ENCODE data around the gene KLF11.
A peak's percentile ranks its signal among the peaks of the same experiment; 100 is the strongest.
"Not testable (repeated sequence)": the region's sequence is repeated elsewhere in the genome, so short reads cannot be mapped to it uniquely, and the experiment has no call there.

The KLF11 gene

GRCh38 chr2:10026940-10027569, 16.3 kb upstream of the KLF11 start:
- no peak for DNase-seq (ENCODE audit: low spot score)

DNA sequence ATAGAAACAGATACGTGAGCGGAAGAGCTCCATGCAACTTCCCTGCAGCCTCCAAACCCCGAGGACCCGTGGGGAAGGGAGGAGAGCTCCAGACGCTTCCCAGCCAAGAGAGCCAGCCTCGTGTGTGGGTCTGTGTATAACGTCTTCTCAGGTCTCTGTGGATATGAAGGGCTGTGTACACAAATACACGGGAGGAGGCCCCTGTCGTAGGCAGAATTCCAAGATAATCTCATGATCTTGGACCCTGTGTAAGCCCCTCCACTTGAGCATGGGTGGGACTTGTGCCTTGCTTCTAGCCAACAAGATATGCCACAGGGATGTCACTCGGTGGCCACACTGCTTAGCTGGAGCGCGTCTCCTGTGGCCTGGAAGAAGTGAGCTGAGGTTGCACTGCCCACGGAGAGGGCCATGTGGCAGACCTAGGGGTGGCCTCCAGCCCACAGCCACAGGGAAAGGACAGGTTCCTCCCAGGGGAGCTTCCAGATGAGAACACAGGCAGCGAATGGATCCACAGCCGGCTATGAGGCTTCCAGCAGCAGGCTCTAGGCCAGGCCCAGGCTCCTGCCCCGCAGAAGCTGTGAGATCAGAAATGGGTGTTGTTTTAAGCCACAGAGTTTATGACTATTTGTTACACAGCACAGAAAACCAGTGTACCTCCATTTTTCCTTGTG, 15.6 kb upstream of the KLF11 start:
- DNase-seq (ENCODE audit: low spot score): no peak

DNA sequence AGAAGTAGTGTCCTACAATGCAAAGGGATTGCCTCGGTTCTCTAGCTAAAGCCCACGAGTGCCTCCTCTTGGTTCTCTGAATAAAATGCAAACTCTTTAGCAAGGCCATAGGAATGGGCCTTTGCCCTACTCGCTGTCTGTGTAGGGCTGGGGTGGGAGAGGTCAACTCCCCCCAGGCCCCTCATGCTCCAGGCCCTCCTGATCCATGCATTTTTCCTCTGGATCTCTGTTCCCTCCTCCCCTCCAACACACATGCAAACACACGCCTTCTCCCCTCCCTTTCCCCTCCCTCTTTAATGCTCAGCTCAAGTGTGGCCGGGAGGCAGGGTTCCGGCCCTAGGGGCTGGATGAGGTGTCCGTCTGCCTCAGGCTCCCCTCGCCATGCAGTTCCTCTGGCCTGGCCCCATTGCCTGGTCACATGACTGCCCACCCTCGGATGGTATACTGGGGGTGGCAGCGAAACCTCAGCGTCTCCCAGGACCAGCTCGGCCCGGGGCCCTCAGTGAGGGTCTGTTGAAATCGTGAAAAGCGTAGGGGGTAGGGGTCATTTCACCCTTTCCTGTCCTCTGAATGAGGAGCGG, 14.9 kb upstream of the KLF11 start:
- DNase-seq (ENCODE audit: low spot score): peak; percentile 17

GRCh38 chr2:10028988-10029874, 14.1 kb upstream of the KLF11 start:
- peak; percentile 32 for DNase-seq (ENCODE audit: low spot score)

DNA sequence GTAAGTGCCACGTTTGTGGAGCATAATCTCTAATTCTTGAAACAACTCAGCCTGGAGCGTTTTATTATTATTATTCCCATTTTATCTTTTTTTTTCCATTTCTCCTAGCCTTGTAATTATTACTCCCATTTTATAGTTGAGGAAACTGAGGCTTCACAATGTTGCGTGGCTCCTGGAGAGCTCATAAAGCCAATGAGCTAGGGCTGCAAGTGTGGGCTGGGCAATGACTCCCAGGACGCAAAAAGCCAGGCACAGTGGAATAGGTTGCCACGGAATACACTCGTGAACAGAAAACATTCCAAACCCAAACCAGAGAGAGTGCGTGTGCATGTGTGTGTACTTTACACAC, 13.5 kb upstream of the KLF11 start:
- DNase-seq (ENCODE audit: low spot score): no peak

DNA sequence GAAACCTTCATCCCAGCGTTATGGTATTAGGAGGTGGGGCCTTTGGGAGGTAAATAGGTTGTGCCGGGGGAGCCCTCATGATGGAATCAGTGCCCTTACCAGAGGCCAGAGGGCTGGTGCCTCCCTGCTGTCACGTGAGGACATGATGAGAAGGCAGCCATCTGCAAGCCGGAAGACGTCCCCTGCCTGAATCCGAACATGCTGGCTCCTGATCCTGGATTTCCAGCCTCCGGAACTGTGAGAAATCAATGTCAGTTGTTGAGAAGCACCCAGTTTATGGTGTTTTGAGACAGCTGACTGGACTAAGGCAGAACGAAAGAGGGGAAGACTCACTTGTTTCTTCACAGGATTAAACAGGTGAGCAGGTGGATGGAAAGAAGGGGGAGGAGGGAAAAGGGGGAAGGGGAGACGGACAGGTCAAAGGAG, 13.0 kb upstream of the KLF11 start:
- peak; percentile 28 for DNase-seq (ENCODE audit: low spot score)

DNA sequence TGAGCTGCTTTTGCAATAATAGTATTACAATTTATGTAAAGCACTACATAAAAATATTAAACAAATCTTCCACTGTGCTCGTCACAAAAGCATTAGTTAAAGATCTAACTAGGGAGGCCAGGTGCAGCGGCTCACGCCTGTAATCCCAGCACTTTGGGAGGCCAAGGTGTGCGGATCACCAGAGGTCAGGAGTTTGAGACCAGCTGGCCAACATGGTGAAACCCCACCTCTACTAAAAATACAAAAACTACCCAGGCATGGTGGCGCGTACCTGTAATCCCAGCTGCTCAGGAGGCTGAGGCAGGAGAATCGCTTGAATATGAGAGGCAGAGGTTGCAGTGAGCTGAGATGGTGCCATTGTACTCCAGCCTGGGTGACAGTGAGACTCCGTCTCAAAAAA, 12.6 kb upstream of the KLF11 start:
- not testable (repeated sequence) for DNase-seq (ENCODE audit: low spot score)

DNA sequence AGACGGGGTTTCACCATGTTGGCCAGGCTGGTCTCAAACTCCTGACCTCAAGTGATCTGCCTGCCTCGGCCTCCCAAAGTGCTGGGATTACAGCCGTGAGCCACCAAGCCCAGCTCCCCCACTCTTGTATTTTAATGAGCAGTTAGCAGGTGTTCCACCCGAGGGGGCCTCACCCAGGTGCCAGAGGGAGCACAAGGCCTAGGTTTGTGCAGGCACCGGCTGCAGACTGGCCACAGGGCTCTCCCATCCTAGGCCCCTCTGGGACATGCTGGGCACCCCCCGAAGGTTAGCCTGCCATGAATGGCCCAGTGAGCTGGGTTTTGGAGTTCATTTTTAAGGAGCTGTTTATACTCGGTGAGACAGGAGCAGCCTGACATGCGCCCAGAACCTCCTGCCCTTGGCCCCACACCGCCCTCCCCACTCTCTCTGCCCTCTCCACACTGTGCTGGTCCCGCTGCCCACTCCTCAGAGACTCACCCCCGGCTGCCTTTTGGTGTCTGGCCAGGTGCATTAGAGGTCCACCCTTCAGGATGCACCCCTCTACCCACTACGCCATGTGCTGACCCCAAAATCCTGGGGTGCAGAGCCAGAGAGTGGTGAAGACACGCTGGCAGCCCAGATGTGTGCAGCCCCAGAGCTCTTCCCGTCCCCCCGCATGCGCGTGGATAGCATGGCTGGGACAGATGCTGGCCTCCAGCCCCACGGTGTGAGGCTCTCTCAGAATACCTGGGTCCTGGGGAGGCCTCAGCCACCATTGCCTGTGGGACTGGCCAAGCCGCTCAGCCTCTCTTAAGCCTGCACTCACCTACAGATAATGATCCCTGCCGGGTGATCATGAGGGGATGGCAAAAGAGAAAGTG, 11.2 kb upstream of the KLF11 start:
- DNase-seq (ENCODE audit: low spot score): no peak

DNA sequence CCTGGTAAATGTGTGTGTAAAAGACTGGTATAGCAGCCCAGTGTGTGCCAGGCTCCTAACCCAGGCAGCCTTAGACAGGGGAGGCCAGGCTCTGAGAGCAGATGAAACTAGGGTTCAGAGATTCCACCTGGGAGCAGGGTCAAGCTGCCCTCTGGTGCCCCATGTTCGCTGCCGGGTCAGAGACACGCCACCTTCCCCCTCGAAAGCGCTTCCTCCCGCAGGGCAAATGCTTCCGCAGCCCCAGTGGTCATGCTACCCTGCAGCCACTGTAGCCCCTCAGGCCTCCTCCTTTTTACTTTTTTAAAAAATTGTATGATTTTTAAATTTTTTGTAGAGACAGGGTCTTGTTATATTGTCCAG, 10.6 kb upstream of the KLF11 start:
- DNase-seq (ENCODE audit: low spot score): no peak

GRCh38 chr2:10033251-10034006, 9.9 kb upstream of the KLF11 start:
- no peak for DNase-seq (ENCODE audit: low spot score)

GRCh38 chr2:10034333-10035052, 8.9 kb upstream of the KLF11 start:
- DNase-seq (ENCODE audit: low spot score): no peak

- no peak for DNase-seq (ENCODE audit: low spot score)
These were observed 8.3 kb upstream of the KLF11 start for GRCh38 chr2:10035053-10035422.

- DNase-seq (ENCODE audit: low spot score): no peak
These were observed 7.7 kb upstream of the KLF11 start for GRCh38 chr2:10035633-10036032.

GRCh38 chr2:10036095-10036884, 7.1 kb upstream of the KLF11 start:
- DNase-seq (ENCODE audit: low spot score): peak; percentile 77

GRCh38 chr2:10038123-10038522, 5.2 kb upstream of the KLF11 start:
- no peak for DNase-seq (ENCODE audit: low spot score)

DNA sequence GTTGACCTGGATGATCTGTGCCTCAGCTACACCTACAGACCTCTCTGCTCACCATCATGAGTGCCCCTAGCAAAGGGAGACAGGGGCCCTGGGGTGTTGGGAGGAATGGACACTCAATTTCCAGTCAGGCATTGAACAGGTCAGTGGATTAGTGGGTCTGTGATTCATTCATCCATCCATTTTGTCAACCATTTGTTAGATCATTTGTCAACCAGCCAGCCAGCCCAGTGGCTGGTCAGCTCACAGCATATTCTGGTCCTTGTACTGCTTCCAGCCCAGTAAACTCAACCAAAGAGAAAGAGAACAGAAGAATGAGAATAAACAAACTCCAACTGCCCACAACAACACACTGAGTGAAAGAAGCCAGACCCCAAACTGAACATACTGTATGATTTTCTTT, 4.6 kb upstream of the KLF11 start:
- DNase-seq (ENCODE audit: low spot score): no peak

DNA sequence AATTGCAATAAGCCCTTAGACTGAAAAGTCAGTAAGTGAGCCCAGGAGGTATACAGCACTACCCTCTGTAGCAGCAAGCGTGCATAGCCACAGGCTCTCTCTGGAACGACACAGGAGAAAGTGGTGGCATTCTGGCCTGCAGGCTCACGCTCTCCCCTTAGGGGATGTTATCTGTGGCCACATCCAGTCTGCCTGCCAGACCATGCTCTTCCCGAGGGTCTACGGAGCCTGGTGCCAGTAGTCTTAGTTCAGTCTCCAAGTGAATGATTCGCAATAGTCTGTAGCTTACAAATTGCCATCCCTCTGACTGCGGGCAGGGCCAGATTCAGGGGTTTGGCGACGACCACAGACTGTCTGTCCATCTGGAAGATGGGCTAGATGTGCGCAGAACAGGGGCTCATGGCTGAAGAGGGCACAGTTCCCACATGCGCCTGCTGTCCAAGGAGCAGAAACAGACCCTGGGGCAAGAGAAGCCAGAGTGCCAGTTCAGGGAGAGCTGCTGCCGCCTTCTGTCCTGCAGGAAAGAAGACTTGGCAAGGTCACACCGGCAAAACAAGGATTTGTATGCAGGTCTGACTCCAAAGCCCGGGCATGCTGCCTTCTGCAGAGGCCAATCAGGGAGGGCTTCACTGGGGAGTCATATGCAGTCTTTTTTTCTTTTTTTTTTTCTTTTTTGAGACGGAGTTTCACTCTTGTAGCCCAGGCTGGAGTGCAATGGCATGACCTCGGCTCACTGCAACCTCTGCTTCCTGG, 3.5 kb upstream of the KLF11 start:
- DNase-seq (ENCODE audit: low spot score): no peak

GRCh38 chr2:10041711-10042110, 1.6 kb upstream of the KLF11 start:
- no peak for DNase-seq (ENCODE audit: low spot score)
